Psoas muscle (tissue), 8 donors: ENCODE data around the gene MAPK9. TPM values are rescaled to one million over a fixed set of nuclear protein-coding genes. Genes with fewer than 3 reads are reported as not detected.

ENCODE experiments used
- ATAC-seq, 4 donors: fragments of 200-7000 bp; cut with Tn5 transposase; one replicate each; pipeline ENCODE4 v1.9.1; 2020; ENCODE audit warnings: moderate library complexity in 3 of 4, mild to moderate bottlenecking in 2 of 4
- DNase-seq, 2 donors: peaks; one replicate each; pipeline ENCODE4 v3.0.0-alpha.2; 2020
- H3K27ac ChIP-seq: fragments of 200-600 bp; one replicate; pipeline ENCODE4 v1.8.0; 2022
- H3K27me3 ChIP-seq, 3 donors: fragments of 200-600 bp in 1 of 3; one replicate each; pipeline versions ENCODE4 v1.6.1 to v1.8.0; 2013 to 2022; ENCODE audit warnings: low read length in 2 of 3, mild to moderate bottlenecking in 2 of 3, moderate library complexity in 1 of 3; ENCODE audit not compliant: insufficient read depth in 3 of 3
- H3K36me3 ChIP-seq, 2 donors: fragments of 200-600 bp in 1 of 2; one replicate each; pipeline versions ENCODE4 v1.6.1 to v1.8.0; 2013 to 2022; ENCODE audit warnings: low read depth in 1 of 2, mild to moderate bottlenecking in 1 of 2, moderate library complexity in 1 of 2; ENCODE audit not compliant: insufficient read depth in 1 of 2
- H3K4me1 ChIP-seq: fragments of 200-600 bp; one replicate; pipeline ENCODE4 v1.8.0; 2022
- H3K4me3 ChIP-seq: fragments of 200-600 bp; one replicate; pipeline ENCODE4 v1.8.0; 2022; ENCODE audit warnings: mild to moderate bottlenecking
- H3K9me3 ChIP-seq: fragments of 200-600 bp; one replicate; pipeline ENCODE4 v1.8.0; 2022
- CTCF ChIP-seq: fragments of 200-600 bp; IDR thresholded peaks from one replicate; pipeline ENCODE4 v1.8.0; 2022; ENCODE audit warnings: antibody characterized with exemption
- WGBS, 3 donors: extraction: QIAGEN DNeasy Blood & Tissue Kit; methylation state at CpG; one replicate each; pipeline versions ENCODE4 v1.1.6 to v1.1.7; 2013; 5-methylcytosine and 5-hydroxymethylcytosine counted together
- intact Hi-C, 2 donors: fragments of 100-400 bp; cut with DNase I; formaldehyde crosslinking; loops; one replicate each; pipeline versions ENCODE4 v1.11.0 to v1.14.2; 2022
- polyA plus RNA-seq, 3 donors: library from polyadenylated mRNA; stranded (reverse); fragments of 200-250 nt; gene quantifications; one replicate each; pipeline ENCODE4 v1.2.3, GENCODE V29; 2013
- total RNA-seq, 4 donors: library from RNA; stranded (reverse); fragmentation: NEBNext Ultra II Directional in 2 of 4; extraction: Animal tissue kit (Norgen Biotek cat#: 25700) in 2 of 4; gene quantifications; one replicate each; pipeline versions ENCODE4 v1.2.1 to v1.2.4, GENCODE V29; 2021 to 2023
- donor health status: healthy with polysubstance abuse.
- donor health status: DM: no; HTN: no; CAD: no; lungs with moderate emphysema.
- donor health status: Bipolar disorder and iron deficiency.
- donor health status: healthy.
- donor health status: DM: yes; HTN: yes; CAD: no.
- donor health status: DM: no; HTN: no; CAD: no.
- donor health status: DM: no; HTN: no; CAD: no.
- donor health status: DM: yes; HTN: yes; CAD: no.

MAPK9 gene
- total and polyA plus RNA-seq, 7 donors, result 16.1 to 40.1 (median 34.3) TPM

- WGBS, 3 donors, result 65 to 72% (median 67%) methylated on average over 31 of the region's 31 CpGs
- intact Hi-C loops, result loop anchor here in 1 of 2 donors (2.0 to 10.0 kb wide), 2 partner anchors 34 to 204 kb away; no protein-coding TSS in a partner anchor
- peak; percentile 71 for TF ChIP-seq CTCF
These were observed 36.6 kb upstream of the MAPK9 start for GRCh38 chr5:180328296-180329137.

GRCh38 chr5:180326989-180327565 lies 35.2 kb upstream of the MAPK9 start:
- Histone ChIP-seq H3K4me3 (no peak overlapping the region), H3K9me3 (no peaks in the 10 kb centered on the region), H3K36me3 (no peaks in the 10 kb centered on the region), H3K27me3 (no peaks in the 10 kb centered on the region), H3K27ac (no peak overlapping the region), H3K4me1 (no peaks in the 10 kb centered on the region)
- TF ChIP-seq CTCF, result no peak
- WGBS, 3 donors, result 83 to 86% (median 85%) methylated on average over 10 of the region's 10 CpGs
- no peak for ATAC-seq
- intact Hi-C loops, result loop anchor here (2.0 to 10.0 kb wide), 2 partner anchors 32 to 202 kb away; no protein-coding TSS in a partner anchor
- DNase-seq, result no peak

More at GRCh38 chr5:180328296-180329137, 36.6 kb upstream of the MAPK9 start:
- DNase-seq (peak; percentile 82 to 90), ATAC-seq (peak; percentile 65 to 81 (median 70))
- Histone ChIP-seq H3K36me3 (no peaks in the 10 kb centered on the region), H3K27me3 (no peaks in the 10 kb centered on the region), H3K9me3 (no peaks in the 10 kb centered on the region), H3K4me1 (no peaks in the 10 kb centered on the region), H3K4me3 (no peak overlapping the region), H3K27ac (no peak overlapping the region)

- TF ChIP-seq CTCF, result no peak
- H3K27me3 ChIP-seq, result no peaks in the 10 kb centered on the region
- DNase-seq, result no peak
- no peaks in the 10 kb centered on the region for H3K9me3 ChIP-seq
- intact Hi-C loops, result loop anchor here in 1 of 2 donors (10.0 kb wide), 1 partner anchor 200 kb away; no protein-coding TSS in a partner anchor
- H3K36me3 ChIP-seq, result no peaks in the 10 kb centered on the region
- ATAC-seq, result peak in 2 of 4 donors; percentile 35 to 60
- no peak overlapping the region for H3K27ac ChIP-seq
- 43 to 56% (median 44%) methylated on average over 8 of the region's 8 CpGs for WGBS, 3 donors
- H3K4me1 ChIP-seq, result no peaks in the 10 kb centered on the region
- H3K4me3 ChIP-seq, result no peak overlapping the region
These were observed 32.7 kb upstream of the MAPK9 start for GRCh38 chr5:180324601-180324950.

GRCh38 chr5:180323941-180324600 lies 32.2 kb upstream of the MAPK9 start:
- H3K9me3 ChIP-seq, result no peaks in the 10 kb centered on the region
- no peak overlapping the region for H3K27ac ChIP-seq
- WGBS, 3 donors, result 41 to 53% (median 47%) methylated on average over 11 of the region's 11 CpGs
- H3K36me3 ChIP-seq, result no peaks in the 10 kb centered on the region
- H3K4me1 ChIP-seq, result no peaks in the 10 kb centered on the region
- DNase-seq (no peak), ATAC-seq (peak in 1 of 4 donors; percentile 20)
- intact Hi-C loops, result loop anchor here in 1 of 2 donors (10.0 kb wide), 1 partner anchor 199 kb away; no protein-coding TSS in a partner anchor
- no peaks in the 10 kb centered on the region for H3K27me3 ChIP-seq
- H3K4me3 ChIP-seq, result no peak overlapping the region
- no peak for TF ChIP-seq CTCF
